SU-DHL-6 (cell line): Measurements from ENCODE around the gene BEX1.

Source experiments
- CTCF ChIP-seq: fragments of 200-600 bp; sonication (generic); IDR thresholded peaks from one replicate; pipeline ENCODE4 v1.5.1; 2017; ENCODE audit warnings: antibody characterized with exemption, mild to moderate bottlenecking, low read length, moderate library complexity; ENCODE audit not compliant: insufficient read depth, poor library complexity, severe bottlenecking
- EZH2phosphoT487 ChIP-seq: fragments of 200-600 bp; sonication (generic), shearing (Covaris generic); conservative IDR thresholded peaks from 2 replicates; pipeline ENCODE4 v1.6.1; 2018; ENCODE audit warnings: mild to moderate bottlenecking, antibody characterized with exemption, low read length, moderate library complexity, mixed read lengths

DNA sequence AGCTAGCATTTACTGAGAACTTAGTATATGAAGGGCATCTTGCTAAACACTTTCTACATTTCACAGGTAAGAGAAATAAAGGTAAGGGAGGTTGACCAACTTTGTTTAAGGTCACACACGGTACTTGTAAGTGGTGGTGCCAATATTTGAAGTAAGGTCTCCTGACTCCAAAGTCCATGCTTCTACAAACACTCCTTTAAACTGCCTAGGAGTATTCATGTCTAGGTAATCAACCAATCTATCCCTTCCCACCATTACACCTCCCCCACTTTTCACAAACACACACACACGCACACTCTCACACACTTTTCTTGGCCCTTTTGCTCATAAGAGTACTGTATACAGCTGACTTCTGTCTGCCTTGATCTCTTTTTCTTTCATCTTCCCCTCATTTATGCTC, 7.1 kb downstream of the BEX1 start:
- TF ChIP-seq CTCF = no peak
- no peak for TF ChIP-seq EZH2phosphoT487
